Embryonic facial prominence (tissue), 1 donor: Measurements from ENCODE around the gene ALS2CL.

Experiments
- DNase-seq: peaks from one replicate; pipeline ENCODE4 v3.0.0-alpha.2; 2016; ENCODE audit errors: extremely low spot score

ALS2CL gene

GRCh38 chr3:46665763-46666452 lies 27.6 kb downstream of the ALS2CL start:
- DNase-seq: no peak

- DNase-seq: no peak
Measured at GRCh38 chr3:46664971-46665762, 28.3 kb downstream of the ALS2CL start.

- no peak for DNase-seq
Measured at GRCh38 chr3:46664188-46664970, 29.1 kb downstream of the ALS2CL start.

GRCh38 chr3:46663591-46664135 lies 29.8 kb downstream of the ALS2CL start:
- no peak for DNase-seq

GRCh38 chr3:46662771-46663551 lies 30.5 kb downstream of the ALS2CL start:
- no peak for DNase-seq

- DNase-seq: no peak
Measured at GRCh38 chr3:46661776-46662766, 31.4 kb downstream of the ALS2CL start.

GRCh38 chr3:46660543-46661523 lies 32.6 kb downstream of the ALS2CL start:
- DNase-seq: no peak

GRCh38 chr3:46660003-46660402 lies 33.5 kb downstream of the ALS2CL start:
- no peak for DNase-seq

GRCh38 chr3:46659285-46659684 lies 34.2 kb downstream of the ALS2CL start:
- DNase-seq: no peak

- DNase-seq: no peak
Measured at GRCh38 chr3:46656778-46657556, 36.5 kb downstream of the ALS2CL start.

GRCh38 chr3:46655271-46655670 lies 38.2 kb downstream of the ALS2CL start:
- no peak for DNase-seq

GRCh38 chr3:46651084-46651483 lies 42.4 kb downstream of the ALS2CL start:
- no peak for DNase-seq

GRCh38 chr3:46649436-46649835 lies 44.0 kb downstream of the ALS2CL start:
- no peak for DNase-seq

GRCh38 chr3:46648096-46648495 lies 45.4 kb downstream of the ALS2CL start:
- DNase-seq: no peak

- no peak for DNase-seq
Measured at GRCh38 chr3:46646700-46647099, 46.8 kb downstream of the ALS2CL start.

- DNase-seq: no peak
Measured at GRCh38 chr3:46643701-46644100, 49.8 kb downstream of the ALS2CL start.

- no peak for DNase-seq
Measured at GRCh38 chr3:46642971-46643370, 50.5 kb downstream of the ALS2CL start.

- DNase-seq: no peak
Measured at GRCh38 chr3:46640927-46641326, 52.6 kb downstream of the ALS2CL start.
